Activated T-cell treated with anti-CD3 and anti-CD28 coated beads for 48 hours (primary cell): ENCODE results near the gene ZPR1.
"Not testable (repeated sequence)": the region's sequence is repeated elsewhere in the genome, so short reads cannot be mapped to it uniquely, and the experiment has no call there.

ENCODE experiments used
- DNase-seq: peaks from one replicate; pipeline ENCODE4 v3.0.0-alpha.2; 2020; ENCODE audit warnings: low read depth

ZPR1 gene

GRCh38 chr11:116823031-116823843 is 35.4 kb upstream of the ZPR1 start, which contains the start of gene APOA4:
Gene APOA4 (minus strand): TSS chr11:116823304. CDS start chr11:116823191, 113 bp downstream.
- no peak for DNase-seq

- DNase-seq: no peak
Observed at GRCh38 chr11:116822575-116822974, 34.8 kb upstream of the ZPR1 start.

DNA sequence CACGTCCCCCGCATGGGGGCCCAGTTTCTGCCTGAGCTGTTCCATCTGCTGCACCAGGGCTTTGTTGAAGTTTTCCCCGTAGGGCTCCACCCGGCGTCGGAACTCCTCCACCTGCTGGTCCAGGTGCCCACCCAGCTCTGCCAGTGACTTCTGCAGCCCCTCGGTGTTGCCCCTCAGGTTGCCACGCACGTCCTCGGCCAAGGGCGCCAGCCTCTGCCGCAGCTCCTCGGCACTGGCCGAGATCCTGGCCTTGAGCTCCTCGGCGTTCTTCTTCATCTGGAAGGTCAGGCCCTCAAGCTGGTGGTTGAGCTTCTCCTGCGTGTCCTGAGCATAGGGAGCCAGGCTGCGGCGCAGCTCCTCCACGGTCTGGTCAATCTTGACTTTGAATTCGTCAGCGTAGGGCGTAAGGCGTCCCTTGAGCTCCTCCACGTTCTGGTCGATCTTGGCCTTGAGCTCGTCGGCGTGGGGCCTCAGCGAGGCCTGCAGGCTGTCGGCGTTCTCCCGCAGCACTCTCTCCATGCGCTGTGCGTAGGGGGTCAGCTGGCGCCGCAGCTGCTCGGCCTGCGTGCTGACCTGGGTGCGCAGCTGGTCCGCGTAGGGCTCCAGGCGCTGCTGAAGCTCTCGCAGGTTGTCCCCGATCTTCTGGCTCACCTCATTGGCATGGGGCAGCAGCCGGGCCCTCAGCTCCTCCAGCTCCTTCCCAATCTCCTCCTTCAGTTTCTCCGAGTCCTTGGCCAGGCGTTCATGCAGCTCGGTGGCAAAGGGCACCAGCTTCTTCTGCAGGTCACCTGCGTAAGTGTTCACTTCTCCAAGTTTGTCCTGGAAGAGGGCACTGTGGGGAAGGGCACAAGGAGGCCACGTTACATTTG is 33.5 kb upstream of the ZPR1 start:
- DNase-seq: no peak

- no peak for DNase-seq
Observed at GRCh38 chr11:116819049-116819448, 31.2 kb upstream of the ZPR1 start.

DNA sequence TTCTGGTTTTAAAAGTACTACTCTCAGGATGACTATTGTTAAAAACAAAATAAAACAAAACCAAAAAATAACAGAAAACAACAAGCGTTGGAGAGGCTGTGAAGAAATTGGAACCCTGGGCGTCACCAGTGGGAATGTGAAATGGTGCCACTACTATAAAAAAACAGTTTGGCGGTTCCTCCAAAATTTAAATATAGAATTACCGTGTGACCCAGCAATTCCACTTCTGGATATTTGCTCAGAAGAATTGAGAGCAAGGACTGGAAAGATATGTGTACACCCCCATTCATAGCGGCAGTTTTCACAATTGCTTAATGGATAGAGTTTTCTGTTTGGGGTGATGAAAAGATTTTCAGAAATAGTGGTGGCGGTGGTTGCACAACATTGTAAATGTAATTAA is 26.7 kb upstream of the ZPR1 start:
- DNase-seq: no peak

DNA sequence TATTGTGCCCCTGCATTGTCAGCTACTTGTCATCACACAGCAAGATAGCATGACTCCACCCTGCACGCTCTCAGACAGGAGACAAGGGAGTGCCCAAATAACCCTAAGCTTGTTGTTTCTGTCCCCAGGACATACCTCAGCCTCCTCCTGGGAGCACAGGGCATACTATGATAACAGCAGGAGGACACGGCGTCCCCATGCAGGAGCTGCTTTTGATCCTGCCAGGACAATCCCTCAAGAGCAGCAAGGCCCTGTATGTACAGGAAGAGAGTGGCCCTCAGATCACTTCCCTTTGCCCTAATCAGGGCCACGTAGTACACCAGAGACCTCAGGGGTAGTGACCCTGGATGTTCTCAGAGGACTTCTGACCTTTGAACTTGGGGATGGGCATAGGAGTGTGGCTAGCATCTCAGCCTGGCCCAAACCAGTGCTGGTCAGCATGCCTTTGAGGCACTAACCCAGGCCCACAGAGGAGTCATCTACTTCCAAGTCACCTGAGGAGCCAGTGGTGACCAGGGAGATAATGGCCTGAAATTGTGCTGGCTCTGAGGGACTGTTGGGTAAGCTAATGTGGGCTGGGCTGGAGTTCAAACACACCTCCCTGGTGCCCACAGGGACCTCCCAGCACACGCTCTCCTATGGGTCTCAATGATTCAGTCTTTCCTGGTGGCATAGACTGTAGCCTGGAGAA is 26.1 kb upstream of the ZPR1 start:
- DNase-seq: no peak

- DNase-seq: no peak
Observed at GRCh38 chr11:116813170-116813569, 25.3 kb upstream of the ZPR1 start.

DNA sequence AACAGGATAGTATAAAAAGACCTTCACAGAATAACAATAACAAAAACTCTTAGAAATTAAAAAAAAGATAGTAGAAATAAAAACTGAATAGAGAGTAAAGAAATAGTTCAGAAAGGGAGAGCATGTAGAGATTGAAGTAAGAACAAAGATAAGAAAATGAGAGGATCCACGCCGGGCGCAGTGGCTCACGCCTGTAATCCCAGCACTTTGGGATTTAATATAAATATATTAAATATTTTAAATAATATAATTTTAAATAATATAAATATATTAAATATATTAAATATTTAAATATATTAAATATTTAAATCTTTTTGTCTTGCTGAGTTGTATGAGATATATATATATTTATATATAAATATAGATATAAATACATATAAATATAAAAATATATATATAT is 24.3 kb upstream of the ZPR1 start:
- DNase-seq: no peak

DNA sequence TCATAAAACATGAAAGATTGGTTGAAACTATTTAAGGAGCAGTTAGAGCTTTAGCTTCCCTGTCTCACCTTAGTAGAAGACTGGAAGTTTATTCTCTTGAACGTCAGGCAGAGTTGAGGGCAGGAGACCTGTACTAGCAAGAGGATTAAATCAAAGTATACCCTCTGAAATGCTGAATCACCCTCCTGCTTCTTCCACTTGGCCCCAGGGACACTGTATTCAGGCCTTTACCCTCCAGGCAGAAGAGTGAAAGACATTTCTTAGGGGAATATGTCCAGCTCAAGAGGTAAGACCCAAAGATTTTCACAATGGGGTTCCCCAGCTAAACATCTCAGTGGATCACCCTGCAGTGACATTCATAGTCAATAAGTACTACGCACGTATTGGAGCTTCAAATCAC is 23.4 kb upstream of the ZPR1 start:
- DNase-seq: no peak

DNA sequence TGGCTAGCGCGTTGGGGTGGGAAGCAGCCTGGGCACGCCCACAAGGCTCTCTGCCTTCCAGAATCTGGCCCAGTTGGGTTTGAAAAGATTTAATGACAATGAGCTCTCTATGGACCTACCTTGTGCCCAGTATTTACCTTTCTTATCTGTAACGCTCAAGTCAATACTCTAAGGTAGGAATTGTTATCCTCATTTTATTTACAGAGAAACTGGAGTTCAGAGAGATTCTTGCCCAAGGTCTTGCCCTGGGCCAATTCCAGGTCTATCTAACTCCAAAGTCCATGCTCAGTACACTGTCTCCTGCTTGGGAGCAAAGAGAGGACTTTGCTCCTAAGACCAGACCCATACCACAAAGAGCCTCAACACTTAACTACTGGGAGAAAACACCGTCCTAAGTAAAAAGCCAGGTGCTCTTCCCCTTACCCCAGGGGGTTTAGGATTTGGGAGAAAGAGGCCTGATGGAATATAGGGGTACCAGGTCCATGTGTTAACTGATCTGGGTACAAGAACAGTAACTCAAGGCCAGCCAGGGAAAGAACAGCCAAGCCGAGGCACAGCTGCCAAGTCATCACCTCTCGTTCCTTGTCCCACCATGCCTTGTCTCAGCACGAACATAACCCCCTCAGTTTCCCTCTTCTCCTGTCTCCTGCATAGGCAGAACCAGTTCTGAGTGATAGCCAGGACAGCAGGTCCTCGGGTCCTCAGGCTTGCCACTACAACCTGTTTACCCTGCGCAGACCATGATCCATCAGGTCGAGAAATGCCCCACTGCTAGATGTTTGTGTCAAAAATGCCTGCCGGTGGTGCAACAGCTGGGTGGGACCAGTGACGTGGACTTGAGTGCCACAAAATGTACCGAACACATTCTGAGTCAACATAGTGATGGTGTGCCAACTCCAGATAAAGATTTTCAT is 20.7 kb upstream of the ZPR1 start:
- no peak for DNase-seq

DNA sequence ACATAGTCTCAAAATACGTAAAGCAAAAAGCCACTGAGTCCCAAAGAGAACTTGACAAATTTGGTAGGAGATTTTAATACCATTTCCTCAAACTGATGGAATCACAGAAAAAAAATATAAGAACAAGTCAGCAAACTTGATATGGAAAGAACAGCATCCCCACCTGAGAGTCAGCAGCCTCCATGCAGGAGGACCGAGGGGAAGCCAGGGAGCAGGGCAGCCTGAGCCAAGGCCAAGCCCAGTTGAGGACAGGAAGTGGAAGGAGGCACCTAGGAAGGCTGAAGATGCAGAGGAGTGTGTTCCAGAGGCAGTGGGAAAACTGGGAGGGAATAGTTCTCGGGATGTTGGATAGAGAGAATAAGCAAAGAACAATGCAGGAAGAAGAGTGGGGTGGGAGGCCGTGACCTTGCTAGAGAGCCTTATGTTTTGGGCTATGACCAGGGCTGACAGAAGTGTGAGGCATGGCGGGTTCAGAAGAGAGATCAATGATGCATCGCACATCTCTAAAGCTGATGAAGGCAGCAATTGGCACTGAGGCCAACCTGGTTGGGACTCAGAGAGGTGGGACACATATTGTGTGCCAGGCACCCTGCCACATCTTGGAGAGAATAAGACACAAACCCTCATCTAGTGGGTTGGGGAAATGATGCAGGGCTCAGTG is 19.9 kb upstream of the ZPR1 start:
- no peak for DNase-seq

- no peak for DNase-seq
Observed at GRCh38 chr11:116804001-116804400, 16.2 kb upstream of the ZPR1 start.

GRCh38 chr11:116801662-116802061 is 13.8 kb upstream of the ZPR1 start:
- not testable (repeated sequence) for DNase-seq

DNA sequence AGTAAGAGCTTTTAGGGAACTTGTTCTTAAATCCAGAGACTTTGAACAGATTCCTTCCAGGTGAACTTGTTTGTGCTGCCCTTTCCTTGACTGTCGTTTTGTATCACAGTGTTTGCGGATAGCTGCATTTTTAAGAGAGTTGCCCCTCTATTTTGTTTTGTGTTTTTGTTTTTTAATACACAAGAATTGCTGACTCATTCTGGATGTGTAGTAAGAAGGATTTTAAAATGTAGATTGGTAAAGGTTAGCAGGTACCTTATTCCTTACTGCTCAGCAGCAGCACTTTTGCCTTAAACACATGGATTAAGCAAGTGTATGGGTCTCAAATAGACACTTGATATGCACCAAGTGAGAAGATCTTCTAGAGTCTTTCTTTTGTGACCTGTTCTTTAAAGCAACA is 12.8 kb upstream of the ZPR1 start:
- DNase-seq: no peak

DNA sequence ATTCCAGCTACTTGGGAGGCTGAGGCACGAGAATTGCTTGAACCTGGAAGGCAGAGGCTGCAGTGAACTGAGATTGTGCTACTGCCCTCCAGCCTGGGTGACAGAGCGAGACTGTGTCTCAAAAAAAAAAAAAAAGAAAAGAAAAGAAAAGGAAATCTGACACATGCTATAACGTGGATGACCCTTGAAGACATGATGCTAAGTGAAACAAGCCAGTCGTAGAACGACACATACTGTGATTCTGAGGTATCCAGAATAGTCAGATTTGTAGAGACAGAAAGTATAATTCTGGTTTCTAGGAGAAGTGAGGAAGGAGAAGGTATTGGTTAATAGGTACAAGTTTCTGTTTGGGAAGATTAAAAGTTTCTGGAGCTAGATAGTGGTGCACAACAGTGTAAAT is 10.5 kb upstream of the ZPR1 start:
- DNase-seq: no peak

GRCh38 chr11:116797816-116798215 is 10.0 kb upstream of the ZPR1 start:
- no peak for DNase-seq

DNA sequence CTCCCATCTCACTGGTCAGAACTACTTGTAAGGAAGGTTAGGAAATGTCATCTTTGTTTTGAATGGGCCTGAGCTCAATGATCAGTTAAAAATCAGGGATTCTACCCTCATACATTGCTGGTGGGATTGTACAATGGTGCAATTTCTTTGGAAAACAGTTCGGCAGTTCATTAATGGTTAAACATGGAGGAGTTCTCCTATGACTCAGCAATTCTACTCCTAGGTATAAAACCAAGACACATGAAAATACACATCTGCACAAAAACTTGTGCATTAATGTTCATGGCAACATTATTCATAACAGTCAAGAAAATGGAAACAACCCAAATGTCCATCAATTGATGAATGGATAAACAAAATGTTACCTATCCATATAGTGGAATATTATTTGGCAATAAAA is 8.7 kb upstream of the ZPR1 start:
- no peak for DNase-seq

- DNase-seq: no peak
Observed at GRCh38 chr11:116794851-116795250, 7.0 kb upstream of the ZPR1 start.

DNA sequence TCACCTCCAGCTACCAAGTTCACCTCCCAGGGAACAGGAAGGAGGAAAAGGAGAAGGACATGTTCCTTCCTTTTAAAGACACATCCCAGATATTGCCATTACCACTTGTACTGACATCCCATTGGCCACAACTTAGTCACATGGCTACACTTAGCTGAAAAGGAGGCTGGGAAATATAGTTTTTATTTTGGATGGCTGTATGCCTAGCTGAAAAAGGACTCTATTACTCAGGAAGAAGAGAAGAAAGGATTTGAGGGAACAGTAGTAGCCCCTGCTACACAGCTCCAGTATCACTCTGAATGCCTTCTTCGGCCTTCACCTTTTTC is 5.9 kb upstream of the ZPR1 start:
- no peak for DNase-seq

DNA sequence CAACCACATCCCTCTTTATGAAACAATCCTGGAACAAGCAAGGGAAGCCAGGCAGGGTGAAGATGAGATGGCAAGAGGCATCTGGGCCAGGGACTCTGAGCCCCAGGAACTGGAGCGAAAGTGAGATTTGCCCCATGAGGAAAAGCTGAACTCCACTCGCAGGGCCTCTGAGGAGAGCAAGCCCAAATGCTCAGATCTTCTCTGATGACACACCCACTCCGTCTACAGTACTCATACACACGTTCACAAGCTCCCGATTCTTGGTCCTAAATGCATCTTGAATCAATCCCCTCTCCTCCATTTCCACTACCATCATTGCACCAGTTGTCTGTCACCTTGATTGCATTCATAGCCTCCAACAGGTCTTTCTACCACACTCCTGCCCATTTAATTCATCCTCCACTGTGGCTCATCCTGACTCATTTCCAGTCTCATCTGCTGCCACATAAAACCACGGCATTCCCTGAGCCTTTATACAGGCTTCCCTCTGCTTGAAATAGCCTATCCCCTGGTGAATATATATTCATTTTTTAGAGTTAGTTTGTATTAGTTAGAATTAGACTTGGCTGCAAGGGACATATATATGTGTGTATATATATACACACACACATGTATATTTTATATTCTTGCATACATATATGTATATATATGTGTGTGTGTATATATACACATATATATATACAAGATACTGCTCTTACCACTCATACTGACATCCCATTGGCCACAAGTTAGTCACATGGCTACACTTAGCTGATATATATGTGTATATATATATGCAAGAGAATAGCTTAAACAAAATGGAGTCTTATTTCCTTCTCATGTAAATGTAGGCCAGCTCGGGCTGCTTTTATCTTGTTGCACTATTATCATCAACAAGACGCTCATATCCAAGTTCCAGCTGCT is 5.3 kb upstream of the ZPR1 start:
- DNase-seq: no peak
